ENCODE measurements around the gene GPATCH2. TPM values are rescaled to one million over a fixed set of nuclear protein-coding genes. Genes with fewer than 3 reads are reported as not detected.

Gene GPATCH2
- total and polyA plus RNA-seq, 8 donors, result 11.0 to 28.5 (median 23.3) TPM

- H3K27ac ChIP-seq, result no peak overlapping the region
- intact Hi-C loops (cut with DNase I), result no loop called here
- peaks cover 0 to 23% of the 10 kb centered on the region in 2 donors for H3K36me3 ChIP-seq
- H3K9me3 ChIP-seq, result peaks cover 0 to 6% of the 10 kb centered on the region in 2 donors
- no peaks in the 10 kb centered on the region for H3K4me1 ChIP-seq
- ATAC-seq (no peak), DNase-seq (no peak)
- no peak overlapping the region for H3K4me3 ChIP-seq
- TF ChIP-seq CTCF (IDR thresholded peaks at IDR 0.05), result no peak
- H3K27me3 ChIP-seq, result no peaks in the 10 kb centered on the region
Observed at GRCh38 chr1:217478450-217478849, 152.4 kb downstream of the GPATCH2 start.

- TF ChIP-seq CTCF (IDR thresholded peaks at IDR 0.05), result no peak
- no peak overlapping the region for H3K4me3 ChIP-seq
- ATAC-seq, result no peak
- no peaks in the 10 kb centered on the region for H3K9me3 ChIP-seq
- DNase-seq, result no peak
- H3K27me3 ChIP-seq, result no peaks in the 10 kb centered on the region
- H3K27ac ChIP-seq, result no peak overlapping the region
- no peaks in the 10 kb centered on the region for H3K4me1 ChIP-seq
- intact Hi-C loops (cut with DNase I), result no loop called here
- H3K36me3 ChIP-seq, result peaks cover 0 to 4% of the 10 kb centered on the region in 2 donors
Observed at GRCh38 chr1:217472915-217473314, 158.0 kb downstream of the GPATCH2 start.

- Histone ChIP-seq H3K27ac (no peak overlapping the region), H3K9me3 (peaks cover 0 to 8% of the 10 kb centered on the region in 2 donors), H3K4me3 (no peak overlapping the region), H3K4me1 (no peaks in the 10 kb centered on the region), H3K36me3 (no peaks in the 10 kb centered on the region), H3K27me3 (no peaks in the 10 kb centered on the region)
- intact Hi-C loops (cut with DNase I), result no loop called here
- no peak for DNase-seq
- no peak for TF ChIP-seq CTCF (IDR thresholded peaks at IDR 0.05)
- no peak for ATAC-seq
Observed at GRCh38 chr1:217471403-217471802, 159.5 kb downstream of the GPATCH2 start.

- TF ChIP-seq CTCF (IDR thresholded peaks at IDR 0.05), result no peak
- H3K27me3 ChIP-seq, result no peaks in the 10 kb centered on the region
- H3K36me3 ChIP-seq, result no peaks in the 10 kb centered on the region
- H3K9me3 ChIP-seq, result peaks cover 0 to 21% of the 10 kb centered on the region in 2 donors
- no peak overlapping the region for H3K27ac ChIP-seq
- no peak overlapping the region for H3K4me3 ChIP-seq
- no peaks in the 10 kb centered on the region for H3K4me1 ChIP-seq
- DNase-seq (no peak), ATAC-seq (no peak)
- intact Hi-C loops (cut with DNase I), result no loop called here
Observed at GRCh38 chr1:217469983-217470382, 160.9 kb downstream of the GPATCH2 start.

- ATAC-seq (no peak), DNase-seq (no peak)
- no peak overlapping the region for H3K27ac ChIP-seq
- H3K27me3 ChIP-seq, result no peaks in the 10 kb centered on the region
- intact Hi-C loops (cut with DNase I), result no loop called here
- H3K4me1 ChIP-seq, result no peaks in the 10 kb centered on the region
- no peak overlapping the region for H3K4me3 ChIP-seq
- no peaks in the 10 kb centered on the region for H3K36me3 ChIP-seq
- TF ChIP-seq CTCF (IDR thresholded peaks at IDR 0.05), result no peak
- H3K9me3 ChIP-seq, result peaks cover 0 to 21% of the 10 kb centered on the region in 2 donors
Observed at GRCh38 chr1:217465102-217465501, 165.8 kb downstream of the GPATCH2 start.

Measured in left lung (tissue), 10 donors.